Activated T-helper 17 cell treated with anti-CD3 and anti-CD28 coated beads, Interleukin-2, amount 50 U/mL, for 72 hours (primary cell): ENCODE data around the gene PCDHGB3. TPM values are rescaled to one million over a fixed set of nuclear protein-coding genes. Genes with fewer than 3 reads are reported as not detected.
"Not testable (repeated sequence)": the region's sequence is repeated elsewhere in the genome, so short reads cannot be mapped to it uniquely, and the experiment has no call there.

ENCODE experiments used
- ATAC-seq: fragments of 150-1000 bp; cut with Tn5 transposase; replicated peaks from 2 replicates; pipeline ENCODE4 v1.10.0; 2021; ENCODE audit warnings: mild to moderate bottlenecking, moderate library complexity
- H3K27ac Mint-ChIP-seq: one replicate; pipeline ENCODE4 v1.8.0; 2022; ENCODE audit warnings: mixed read lengths
- H3K27me3 Mint-ChIP-seq: one replicate; pipeline ENCODE4 v1.8.0; 2022; ENCODE audit warnings: mixed read lengths
- H3K36me3 Mint-ChIP-seq: one replicate; pipeline ENCODE4 v1.8.0; 2022; ENCODE audit warnings: low read depth, mild to moderate bottlenecking, mixed read lengths
- H3K4me1 Mint-ChIP-seq: one replicate; pipeline ENCODE4 v1.8.0; 2022; ENCODE audit warnings: mixed read lengths
- H3K4me3 Mint-ChIP-seq: one replicate; pipeline ENCODE4 v1.8.0; 2022; ENCODE audit warnings: mild to moderate bottlenecking, mixed read lengths
- H3K9me3 Mint-ChIP-seq: one replicate; pipeline ENCODE4 v1.8.0; 2022; ENCODE audit warnings: mixed read lengths
- total RNA-seq, 2 donors: library from RNA; stranded (reverse); gene quantifications; one replicate each; pipeline ENCODE4 v1.2.3, GENCODE V29; 2022

The PCDHGB3 gene
- total RNA-seq, 2 donors from 2014 or later, result 0.21 TPM; not detected in 1

- H3K9me3 Mint-ChIP-seq, result peaks cover 8% of the 10 kb centered on the region
- H3K27ac Mint-ChIP-seq, result no peak overlapping the region
- H3K4me3 Mint-ChIP-seq, result no peak overlapping the region
- no peaks in the 10 kb centered on the region for H3K36me3 Mint-ChIP-seq
- peaks cover 46% of the 10 kb centered on the region for H3K27me3 Mint-ChIP-seq
- H3K4me1 Mint-ChIP-seq, result peaks cover 8% of the 10 kb centered on the region
- no peak for ATAC-seq
These were observed 1.8 kb downstream of the PCDHGB3 start for GRCh38 chr5:141371572-141372475.

- H3K4me1 Mint-ChIP-seq, result peaks cover 8% of the 10 kb centered on the region
- no peak for ATAC-seq
- H3K36me3 Mint-ChIP-seq, result no peaks in the 10 kb centered on the region
- H3K9me3 Mint-ChIP-seq, result peaks cover 8% of the 10 kb centered on the region
- H3K4me3 Mint-ChIP-seq, result peak within 1 kb of the TSS; percentile 44
- H3K27ac Mint-ChIP-seq, result no peak within 1 kb of the TSS
- H3K27me3 Mint-ChIP-seq, result peaks cover 41% of the 10 kb centered on the region
These were observed 3.8 kb downstream of the PCDHGB3 start, which contains the start of gene PCDHGA6 for GRCh38 chr5:141373673-141374317. Gene PCDHGA6, plus strand, starts transcription at chr5:141373891. Its CDS starts 193 bp downstream, at chr5:141374084.

- no peak for ATAC-seq
- Mint-ChIP-seq H3K36me3 (no peaks in the 10 kb centered on the region), H3K27ac (no peak overlapping the region), H3K27me3 (peaks cover 41% of the 10 kb centered on the region), H3K4me1 (peaks cover 8% of the 10 kb centered on the region), H3K9me3 (peaks cover 8% of the 10 kb centered on the region), H3K4me3 (no peak overlapping the region)
These were observed 4.6 kb downstream of the PCDHGB3 start for GRCh38 chr5:141374627-141375026.

GRCh38 chr5:141375444-141376155 lies 5.6 kb downstream of the PCDHGB3 start:
- not testable (repeated sequence) for ATAC-seq, H3K9me3 Mint-ChIP-seq, H3K4me3 Mint-ChIP-seq, H3K27ac Mint-ChIP-seq, H3K4me1 Mint-ChIP-seq, H3K36me3 Mint-ChIP-seq
- peaks cover 38% of the 10 kb centered on the region for H3K27me3 Mint-ChIP-seq

- H3K36me3 Mint-ChIP-seq, result peaks cover 5% of the 10 kb centered on the region
- H3K27me3 Mint-ChIP-seq, result peaks cover 49% of the 10 kb centered on the region
- peaks cover 5% of the 10 kb centered on the region for H3K9me3 Mint-ChIP-seq
- H3K4me3 Mint-ChIP-seq, result peak within 1 kb of the TSS; percentile 45
- no peak for ATAC-seq
- H3K27ac Mint-ChIP-seq, result no peak within 1 kb of the TSS
- no peaks in the 10 kb centered on the region for H3K4me1 Mint-ChIP-seq
These were observed 12.6 kb downstream of the PCDHGB3 start, which contains the start of gene PCDHGA7 for GRCh38 chr5:141382469-141383294. Gene PCDHGA7, plus strand, starts transcription at chr5:141382742. Its CDS starts 158 bp downstream, at chr5:141382900.

GRCh38 chr5:141383345-141383744 lies 13.3 kb downstream of the PCDHGB3 start:
- Mint-ChIP-seq H3K36me3 (peaks cover 6% of the 10 kb centered on the region), H3K4me3 (no peak overlapping the region), H3K27ac (no peak overlapping the region), H3K9me3 (peaks cover 7% of the 10 kb centered on the region), H3K27me3 (peaks cover 51% of the 10 kb centered on the region), H3K4me1 (no peaks in the 10 kb centered on the region)
- ATAC-seq, result no peak

GRCh38 chr5:141384471-141385267 lies 14.6 kb downstream of the PCDHGB3 start:
- Mint-ChIP-seq H3K27me3 (peaks cover 54% of the 10 kb centered on the region), H3K4me3 (no peak overlapping the region), H3K36me3 (peaks cover 11% of the 10 kb centered on the region), H3K4me1 (no peaks in the 10 kb centered on the region), H3K27ac (no peak overlapping the region), H3K9me3 (peaks cover 14% of the 10 kb centered on the region)
- no peak for ATAC-seq

GRCh38 chr5:141387557-141388311 lies 17.7 kb downstream of the PCDHGB3 start, which contains the start of gene PCDHGB4:
Gene PCDHGB4, plus strand, starts transcription at chr5:141387698. Its CDS starts 187 bp downstream, at chr5:141387885.
- Mint-ChIP-seq H3K9me3 (peaks cover 22% of the 10 kb centered on the region), H3K36me3 (peaks cover 12% of the 10 kb centered on the region), H3K4me3 (peak within 1 kb of the TSS; percentile 22), H3K27me3 (peaks cover 60% of the 10 kb centered on the region)
- H3K27ac Mint-ChIP-seq, H3K4me1 Mint-ChIP-seq: not testable (repeated sequence)
- peak; percentile 48 for ATAC-seq

- Mint-ChIP-seq H3K4me3 (no peak overlapping the region), H3K27ac (no peak overlapping the region), H3K36me3 (peaks cover 10% of the 10 kb centered on the region), H3K4me1 (no peaks in the 10 kb centered on the region), H3K9me3 (peaks cover 22% of the 10 kb centered on the region), H3K27me3 (peaks cover 59% of the 10 kb centered on the region)
- no peak for ATAC-seq
These were observed 18.6 kb downstream of the PCDHGB3 start for GRCh38 chr5:141388661-141389060.

GRCh38 chr5:141389153-141390042 lies 19.4 kb downstream of the PCDHGB3 start:
- no peak for ATAC-seq
- no peaks in the 10 kb centered on the region for H3K4me1 Mint-ChIP-seq
- no peak overlapping the region for H3K4me3 Mint-ChIP-seq
- no peak overlapping the region for H3K27ac Mint-ChIP-seq
- peaks cover 10% of the 10 kb centered on the region for H3K36me3 Mint-ChIP-seq
- H3K9me3 Mint-ChIP-seq, result peaks cover 27% of the 10 kb centered on the region
- peaks cover 59% of the 10 kb centered on the region for H3K27me3 Mint-ChIP-seq

- H3K27me3 Mint-ChIP-seq, result peaks cover 54% of the 10 kb centered on the region
- ATAC-seq, result no peak
- H3K4me1 Mint-ChIP-seq, result no peaks in the 10 kb centered on the region
These were observed 22.6 kb downstream of the PCDHGB3 start, which contains the start of gene PCDHGA8 for GRCh38 chr5:141392429-141393198. Gene PCDHGA8, plus strand, starts transcription at chr5:141392633. Its CDS starts 181 bp downstream, at chr5:141392814.

More at GRCh38 chr5:141392429-141393198, 22.6 kb downstream of the PCDHGB3 start, which contains the start of gene PCDHGA8:
- Mint-ChIP-seq H3K9me3 (peaks cover 21% of the 10 kb centered on the region), H3K4me3 (no peak within 1 kb of the TSS), H3K27ac (no peak within 1 kb of the TSS), H3K36me3 (peaks cover 10% of the 10 kb centered on the region)
